Natural killer cell (primary cell): ENCODE data around the gene TRIML2. TPM values are rescaled to one million over a fixed set of nuclear protein-coding genes. Genes with fewer than 3 reads are reported as not detected.

Experiments
- ATAC-seq, 3 donors: fragments of 150-1000 bp in 2 of 3; fragments of 200-7000 bp in 1 of 3; cut with Tn5 transposase; 1 replicate in 1 of 3; 2 replicates in 2 of 3; pipeline ENCODE4 v1.10.0; 2021; ENCODE audit warnings: mild to moderate bottlenecking in 2 of 3, moderate library complexity in 2 of 3
- DNase-seq, 2 donors: peaks; one replicate each; pipeline versions ENCODE4 v3.0.0 to v3.0.0-alpha.2; 2013 to 2021; ENCODE audit warnings: mixed read lengths in 1 of 2
- H3K27ac ChIP-seq: one replicate; pipeline ENCODE4 v1.5.1; 2013; ENCODE audit warnings: mild to moderate bottlenecking, low read length
- H3K27me3 ChIP-seq: one replicate; pipeline ENCODE4 v1.6.1; 2013; ENCODE audit warnings: low read length; ENCODE audit not compliant: control insufficient read depth, insufficient read depth
- H3K36me3 ChIP-seq: one replicate; pipeline ENCODE4 v1.6.1; 2013; ENCODE audit warnings: low read length; ENCODE audit not compliant: control insufficient read depth, insufficient read depth
- H3K4me1 ChIP-seq: one replicate; pipeline ENCODE4 v1.6.1; 2013; ENCODE audit warnings: low read length; ENCODE audit not compliant: control insufficient read depth, insufficient read depth
- H3K4me3 ChIP-seq: one replicate; pipeline ENCODE4 v1.5.1; 2013; ENCODE audit warnings: low read length
- H3K9me3 ChIP-seq: one replicate; pipeline ENCODE4 v1.6.1; 2013; ENCODE audit warnings: low read length; ENCODE audit not compliant: control insufficient read depth, insufficient read depth
- H3K27ac Mint-ChIP-seq, 2 donors: one replicate each; pipeline ENCODE4 v1.8.0; 2022; ENCODE audit warnings: mild to moderate bottlenecking in 2 of 2, mixed read lengths in 2 of 2, moderate library complexity in 1 of 2
- H3K27me3 Mint-ChIP-seq, 2 donors: one replicate each; pipeline ENCODE4 v1.8.0; 2022; ENCODE audit warnings: low read depth in 2 of 2, mixed read lengths in 2 of 2
- H3K36me3 Mint-ChIP-seq: one replicate; pipeline ENCODE4 v1.8.0; 2022; ENCODE audit warnings: mixed read lengths
- H3K4me1 Mint-ChIP-seq, 2 donors: one replicate each; pipeline ENCODE4 v1.8.0; 2022; ENCODE audit warnings: mixed read lengths in 2 of 2
- H3K4me3 Mint-ChIP-seq: one replicate; pipeline ENCODE4 v1.8.0; 2022; ENCODE audit warnings: mild to moderate bottlenecking, moderate library complexity, mixed read lengths
- H3K9me3 Mint-ChIP-seq, 2 donors: one replicate each; pipeline ENCODE4 v1.8.0; 2022; ENCODE audit warnings: mixed read lengths in 2 of 2
- WGBS: methylation state at CpG from one replicate; pipeline ENCODE4 v1.1.7; 2013; ENCODE audit warnings: missing lambda C conversion rate; ENCODE audit not compliant: insufficient coverage; 5-methylcytosine and 5-hydroxymethylcytosine counted together
- intact Hi-C: fragments of 100-400 bp; cut with micrococcal nuclease; formaldehyde crosslinking; loops from one replicate; pipeline ENCODE4 v1.14.2; 2022
- total RNA-seq, 4 donors: library from RNA; stranded (reverse); fragments of 120-200 nt in 1 of 4; gene quantifications; one replicate each; pipeline versions ENCODE4 v1.2.3 to v1.2.4, GENCODE V29; 2013 to 2022
- TF ChIP-seq, protein P1 (sequence below): fragments of 200-600 bp; IDR thresholded peaks from one replicate; pipeline ENCODE4 v1.8.0; 2022; ENCODE audit warnings: antibody characterized with exemption

TRIML2 gene
- total RNA-seq, 3 donors from 2014 or later (not counting 1 experiment from before 2014, with no cell fraction given), result not detected

GRCh38 chr4:188147776-188148175 lies 38.4 kb upstream of the TRIML2 start:
- Histone ChIP-seq H3K27me3 (no peaks in the 10 kb centered on the region), H3K4me1 (no peaks in the 10 kb centered on the region), H3K36me3 (no peaks in the 10 kb centered on the region), H3K27ac (no peak overlapping the region), H3K4me3 (no peak overlapping the region), H3K9me3 (peaks cover 16% of the 10 kb centered on the region)
- Mint-ChIP-seq H3K27ac (no peak overlapping the region), H3K4me1 (no peaks in the 10 kb centered on the region), H3K9me3 (peaks cover 2% of the 10 kb centered on the region in 2 donors), H3K27me3 (no peaks in the 10 kb centered on the region), H3K4me3 (no peak overlapping the region), H3K36me3 (no peaks in the 10 kb centered on the region)
- intact Hi-C loops, result no loop called here
- DNase-seq (no peak), ATAC-seq (no peak)
- WGBS, result 85% methylated on average over 6 of the region's 6 CpGs
- TF ChIP-seq, protein P1, sequence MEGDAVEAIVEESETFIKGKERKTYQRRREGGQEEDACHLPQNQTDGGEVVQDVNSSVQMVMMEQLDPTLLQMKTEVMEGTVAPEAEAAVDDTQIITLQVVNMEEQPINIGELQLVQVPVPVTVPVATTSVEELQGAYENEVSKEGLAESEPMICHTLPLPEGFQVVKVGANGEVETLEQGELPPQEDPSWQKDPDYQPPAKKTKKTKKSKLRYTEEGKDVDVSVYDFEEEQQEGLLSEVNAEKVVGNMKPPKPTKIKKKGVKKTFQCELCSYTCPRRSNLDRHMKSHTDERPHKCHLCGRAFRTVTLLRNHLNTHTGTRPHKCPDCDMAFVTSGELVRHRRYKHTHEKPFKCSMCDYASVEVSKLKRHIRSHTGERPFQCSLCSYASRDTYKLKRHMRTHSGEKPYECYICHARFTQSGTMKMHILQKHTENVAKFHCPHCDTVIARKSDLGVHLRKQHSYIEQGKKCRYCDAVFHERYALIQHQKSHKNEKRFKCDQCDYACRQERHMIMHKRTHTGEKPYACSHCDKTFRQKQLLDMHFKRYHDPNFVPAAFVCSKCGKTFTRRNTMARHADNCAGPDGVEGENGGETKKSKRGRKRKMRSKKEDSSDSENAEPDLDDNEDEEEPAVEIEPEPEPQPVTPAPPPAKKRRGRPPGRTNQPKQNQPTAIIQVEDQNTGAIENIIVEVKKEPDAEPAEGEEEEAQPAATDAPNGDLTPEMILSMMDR, result no peak

DNA sequence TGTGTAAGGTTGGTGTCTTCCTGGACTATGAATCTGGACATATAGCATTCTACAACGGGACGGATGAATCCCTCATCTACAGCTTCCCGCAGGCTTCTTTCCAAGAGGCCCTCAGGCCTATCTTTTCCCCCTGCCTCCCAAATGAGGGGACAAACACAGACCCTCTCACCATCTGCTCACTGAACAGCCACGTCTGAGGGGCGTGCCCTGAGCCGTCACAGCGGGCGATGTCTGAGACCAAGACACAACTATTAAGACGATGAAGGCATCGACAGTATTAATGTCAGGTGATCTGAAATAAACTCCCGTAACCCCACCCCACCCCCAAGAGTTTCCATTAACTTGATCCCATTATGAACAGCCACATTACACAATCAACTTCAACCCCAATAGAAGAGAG lies 37.8 kb upstream of the TRIML2 start:
- intact Hi-C loops, result no loop called here
- H3K4me3 Mint-ChIP-seq, result no peak overlapping the region
- no peak for ATAC-seq

GRCh38 chr4:188146618-188147017 lies 37.2 kb upstream of the TRIML2 start:
- ATAC-seq (no peak), DNase-seq (no peak)
- H3K4me3 ChIP-seq, result no peak overlapping the region
- no peaks in the 10 kb centered on the region for H3K4me1 ChIP-seq
- H3K36me3 Mint-ChIP-seq, result no peaks in the 10 kb centered on the region
- no peak overlapping the region for H3K27ac ChIP-seq
- H3K9me3 ChIP-seq, result peaks cover 16% of the 10 kb centered on the region
- no peak overlapping the region for H3K4me3 Mint-ChIP-seq
- H3K27ac Mint-ChIP-seq, result no peak overlapping the region
- TF ChIP-seq, protein P1, result no peak
- H3K27me3 ChIP-seq, result no peaks in the 10 kb centered on the region
- intact Hi-C loops, result no loop called here
- H3K27me3 Mint-ChIP-seq, result no peaks in the 10 kb centered on the region
- no peaks in the 10 kb centered on the region for H3K36me3 ChIP-seq
- H3K9me3 Mint-ChIP-seq, result peaks cover 2% of the 10 kb centered on the region in 2 donors
- WGBS, result 93% methylated on average over 11 of the region's 11 CpGs
- H3K4me1 Mint-ChIP-seq, result no peaks in the 10 kb centered on the region

More for the DNA sequence above, 37.8 kb upstream of the TRIML2 start:
- WGBS, result 89% methylated on average over 11 of the region's 11 CpGs
- H3K4me1 ChIP-seq, result no peaks in the 10 kb centered on the region
- no peaks in the 10 kb centered on the region for H3K4me1 Mint-ChIP-seq
- H3K9me3 Mint-ChIP-seq, result peaks cover 2% of the 10 kb centered on the region in 2 donors
- H3K27me3 ChIP-seq, result no peaks in the 10 kb centered on the region
- H3K36me3 ChIP-seq, result no peaks in the 10 kb centered on the region
- TF ChIP-seq, protein P1, result no peak
- no peaks in the 10 kb centered on the region for H3K36me3 Mint-ChIP-seq
- H3K27ac Mint-ChIP-seq, result no peak overlapping the region
- no peak for DNase-seq
- no peaks in the 10 kb centered on the region for H3K27me3 Mint-ChIP-seq
- no peak overlapping the region for H3K27ac ChIP-seq
- H3K9me3 ChIP-seq, result peaks cover 16% of the 10 kb centered on the region
- no peak overlapping the region for H3K4me3 ChIP-seq

GRCh38 chr4:188145601-188146000 lies 36.2 kb upstream of the TRIML2 start:
- H3K27ac ChIP-seq, result no peak overlapping the region
- Mint-ChIP-seq H3K27ac (no peak overlapping the region), H3K4me3 (no peak overlapping the region), H3K36me3 (peaks cover 3% of the 10 kb centered on the region), H3K9me3 (peaks cover 5 to 6% of the 10 kb centered on the region in 2 donors), H3K27me3 (no peaks in the 10 kb centered on the region), H3K4me1 (no peaks in the 10 kb centered on the region)
- WGBS, result 80% methylated on average over 8 of the region's 10 CpGs
- no peaks in the 10 kb centered on the region for H3K4me1 ChIP-seq
- H3K36me3 ChIP-seq, result no peaks in the 10 kb centered on the region
- no peaks in the 10 kb centered on the region for H3K27me3 ChIP-seq
- peaks cover 16% of the 10 kb centered on the region for H3K9me3 ChIP-seq
- ATAC-seq (no peak), DNase-seq (no peak)
- no peak overlapping the region for H3K4me3 ChIP-seq
- TF ChIP-seq, protein P1, result no peak
- intact Hi-C loops, result no loop called here
